ENCODE data around the gene ALB. TPM values are rescaled to one million over a fixed set of nuclear protein-coding genes. Genes with fewer than 3 reads are reported as not detected.

The ALB gene
- total RNA-seq, 1 donor from 2014 or later, result 11.6 TPM

DNA sequence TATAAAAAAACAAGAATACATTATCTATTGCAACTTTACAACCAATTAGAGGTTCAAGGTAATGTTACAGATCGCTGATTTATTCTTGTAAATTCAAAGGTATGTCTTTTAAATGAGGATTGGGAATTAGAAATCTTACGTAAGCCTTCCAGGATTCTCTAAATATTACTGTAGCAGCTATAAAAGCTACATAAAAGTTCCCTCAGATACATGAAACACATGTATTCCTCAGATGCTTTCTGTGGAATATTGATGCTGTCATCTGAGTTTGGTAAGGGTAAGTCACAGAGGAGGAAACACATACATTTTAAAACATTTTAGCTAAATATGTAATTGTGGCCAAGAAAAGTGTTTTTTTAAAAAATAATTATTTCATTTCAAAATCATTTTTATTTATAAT lies 35.4 kb downstream of the ALB start:
- no peak overlapping the region for H3K27ac Mint-ChIP-seq
- peaks cover 8% of the 10 kb centered on the region for H3K4me1 Mint-ChIP-seq (ENCODE audit: low read depth)
- H3K4me3 Mint-ChIP-seq (ENCODE audit: low read depth), result no peak overlapping the region
- peaks cover 7% of the 10 kb centered on the region for H3K9me3 Mint-ChIP-seq (ENCODE audit: low read depth)
- peaks cover 7% of the 10 kb centered on the region for H3K36me3 Mint-ChIP-seq (ENCODE audit: insufficient read depth)
- DNase-seq (ENCODE audit: low spot score, unreplicated experiment), result no peak
- TF ChIP-seq, protein P1, sequence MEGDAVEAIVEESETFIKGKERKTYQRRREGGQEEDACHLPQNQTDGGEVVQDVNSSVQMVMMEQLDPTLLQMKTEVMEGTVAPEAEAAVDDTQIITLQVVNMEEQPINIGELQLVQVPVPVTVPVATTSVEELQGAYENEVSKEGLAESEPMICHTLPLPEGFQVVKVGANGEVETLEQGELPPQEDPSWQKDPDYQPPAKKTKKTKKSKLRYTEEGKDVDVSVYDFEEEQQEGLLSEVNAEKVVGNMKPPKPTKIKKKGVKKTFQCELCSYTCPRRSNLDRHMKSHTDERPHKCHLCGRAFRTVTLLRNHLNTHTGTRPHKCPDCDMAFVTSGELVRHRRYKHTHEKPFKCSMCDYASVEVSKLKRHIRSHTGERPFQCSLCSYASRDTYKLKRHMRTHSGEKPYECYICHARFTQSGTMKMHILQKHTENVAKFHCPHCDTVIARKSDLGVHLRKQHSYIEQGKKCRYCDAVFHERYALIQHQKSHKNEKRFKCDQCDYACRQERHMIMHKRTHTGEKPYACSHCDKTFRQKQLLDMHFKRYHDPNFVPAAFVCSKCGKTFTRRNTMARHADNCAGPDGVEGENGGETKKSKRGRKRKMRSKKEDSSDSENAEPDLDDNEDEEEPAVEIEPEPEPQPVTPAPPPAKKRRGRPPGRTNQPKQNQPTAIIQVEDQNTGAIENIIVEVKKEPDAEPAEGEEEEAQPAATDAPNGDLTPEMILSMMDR (IDR thresholded peaks at IDR 0.05; ENCODE audit: unreplicated experiment), result no peak
- no peaks in the 10 kb centered on the region for H3K27me3 Mint-ChIP-seq

DNA sequence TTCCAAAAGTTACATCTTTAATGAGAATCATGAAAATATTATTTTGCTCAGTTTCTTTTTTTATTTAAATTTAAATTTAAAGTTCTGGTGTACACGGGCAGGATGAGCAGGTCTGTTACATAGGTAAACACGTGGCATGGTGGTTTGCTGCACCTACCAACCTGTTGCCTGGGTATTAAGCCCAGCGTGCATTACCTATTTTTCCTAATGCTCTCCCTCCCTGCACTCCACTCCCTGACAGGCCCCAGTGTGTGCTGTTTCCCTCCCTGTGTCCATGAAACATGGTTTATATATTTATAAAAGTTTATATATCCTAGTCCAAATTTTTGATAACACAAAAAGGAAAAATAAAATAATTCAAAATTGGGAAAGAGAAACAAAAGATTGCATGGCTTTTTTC lies 35.9 kb downstream of the ALB start:
- TF ChIP-seq, protein P1 (IDR thresholded peaks at IDR 0.05; ENCODE audit: unreplicated experiment), result no peak
- H3K4me1 Mint-ChIP-seq (ENCODE audit: low read depth), result peaks cover 9% of the 10 kb centered on the region
- peaks cover 7% of the 10 kb centered on the region for H3K36me3 Mint-ChIP-seq (ENCODE audit: insufficient read depth)
- H3K9me3 Mint-ChIP-seq (ENCODE audit: low read depth), result peaks cover 7% of the 10 kb centered on the region
- no peaks in the 10 kb centered on the region for H3K27me3 Mint-ChIP-seq
- DNase-seq (ENCODE audit: low spot score, unreplicated experiment), result no peak
- no peak overlapping the region for H3K27ac Mint-ChIP-seq
- no peak overlapping the region for H3K4me3 Mint-ChIP-seq (ENCODE audit: low read depth)

DNA sequence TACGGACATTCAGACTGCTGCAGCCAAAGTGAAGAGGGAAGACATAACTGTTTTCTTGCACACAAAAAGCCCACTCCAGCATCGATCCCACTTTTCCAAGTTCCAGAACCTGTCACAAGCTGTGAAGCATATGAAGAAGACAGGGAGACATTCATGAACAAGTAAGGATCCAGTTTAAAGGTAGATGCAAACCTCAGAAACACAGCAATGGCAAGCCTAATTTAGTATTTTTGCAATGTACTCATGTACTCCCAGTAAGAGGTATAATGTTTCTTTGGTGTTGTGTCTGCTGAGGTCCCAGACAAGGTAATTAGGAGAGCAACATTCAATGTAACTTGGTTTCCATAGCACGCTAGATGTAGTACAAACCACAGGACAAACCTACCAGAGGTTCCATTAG lies 36.6 kb downstream of the ALB start:
- Mint-ChIP-seq H3K4me1 (ENCODE audit: low read depth) (peaks cover 9% of the 10 kb centered on the region), H3K36me3 (ENCODE audit: insufficient read depth) (peaks cover 7% of the 10 kb centered on the region), H3K27ac (no peak overlapping the region), H3K27me3 (no peaks in the 10 kb centered on the region), H3K9me3 (ENCODE audit: low read depth) (peaks cover 7% of the 10 kb centered on the region), H3K4me3 (ENCODE audit: low read depth) (no peak overlapping the region)
- DNase-seq (ENCODE audit: low spot score, unreplicated experiment), result no peak
- TF ChIP-seq, protein P1 (IDR thresholded peaks at IDR 0.05; ENCODE audit: unreplicated experiment), result no peak

DNA sequence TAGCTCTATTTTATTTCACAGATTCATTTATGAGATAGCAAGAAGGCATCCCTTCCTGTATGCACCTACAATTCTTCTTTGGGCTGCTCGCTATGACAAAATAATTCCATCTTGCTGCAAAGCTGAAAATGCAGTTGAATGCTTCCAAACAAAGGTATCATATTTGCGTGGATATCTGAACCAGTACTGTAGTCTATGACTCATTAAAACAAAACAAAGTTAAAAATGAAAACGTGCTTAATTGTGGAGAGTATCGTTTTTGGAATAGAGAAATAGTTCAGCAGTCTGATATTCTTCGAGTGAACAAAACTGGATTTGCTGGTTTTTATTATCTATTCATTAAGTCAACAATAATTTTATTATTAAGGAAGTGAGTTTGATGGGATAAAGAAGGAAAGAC lies 38.2 kb downstream of the ALB start:
- Mint-ChIP-seq H3K4me3 (ENCODE audit: low read depth) (no peak overlapping the region), H3K4me1 (ENCODE audit: low read depth) (peaks cover 9% of the 10 kb centered on the region), H3K9me3 (ENCODE audit: low read depth) (peaks cover 3% of the 10 kb centered on the region), H3K36me3 (ENCODE audit: insufficient read depth) (peaks cover 6% of the 10 kb centered on the region), H3K27me3 (no peaks in the 10 kb centered on the region), H3K27ac (no peak overlapping the region)
- DNase-seq (ENCODE audit: low spot score, unreplicated experiment), result no peak
- TF ChIP-seq, protein P1 (IDR thresholded peaks at IDR 0.05; ENCODE audit: unreplicated experiment), result no peak

DNA sequence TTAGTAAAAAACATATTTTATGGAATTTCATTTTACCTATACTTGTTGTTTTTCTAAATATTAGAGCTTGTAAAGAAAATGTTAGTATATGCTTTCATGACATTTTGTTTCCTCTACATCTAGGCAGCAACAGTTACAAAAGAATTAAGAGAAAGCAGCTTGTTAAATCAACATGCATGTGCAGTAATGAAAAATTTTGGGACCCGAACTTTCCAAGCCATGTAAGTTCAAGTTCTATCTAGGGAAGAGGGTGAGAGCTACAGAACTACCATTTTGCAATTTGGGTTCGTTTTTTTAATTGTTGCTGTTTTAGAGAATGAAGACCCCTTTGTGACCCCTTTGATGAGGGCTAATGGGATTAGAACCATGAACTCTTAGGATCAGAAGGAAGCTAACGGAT lies 39.1 kb downstream of the ALB start:
- Mint-ChIP-seq H3K9me3 (ENCODE audit: low read depth) (peaks cover 3% of the 10 kb centered on the region), H3K36me3 (ENCODE audit: insufficient read depth) (peaks cover 6% of the 10 kb centered on the region), H3K4me3 (ENCODE audit: low read depth) (no peak overlapping the region), H3K27me3 (no peaks in the 10 kb centered on the region), H3K4me1 (ENCODE audit: low read depth) (peaks cover 9% of the 10 kb centered on the region), H3K27ac (no peak overlapping the region)
- DNase-seq (ENCODE audit: low spot score, unreplicated experiment), result no peak
- TF ChIP-seq, protein P1 (IDR thresholded peaks at IDR 0.05; ENCODE audit: unreplicated experiment), result no peak

All from progenitor cell of endocrine pancreas (in vitro differentiated cells).